ENCODE results near the gene SLC7A6OS. TPM values are rescaled to one million over a fixed set of nuclear protein-coding genes. Genes with fewer than 3 reads are reported as not detected.

SLC7A6OS gene
- polyA plus RNA-seq, 3 donors, result 9.3 to 10.5 (median 9.7) TPM

- Histone ChIP-seq H2AFZ (ENCODE audit: insufficient read depth, low read depth, low read length, poor library complexity, severe bottlenecking) (no peak overlapping the region), H3K27ac (ENCODE audit: low read depth in 1 of 2, low read length in 2 of 2) (no peak overlapping the region), H3K9ac (ENCODE audit: insufficient read depth, low read length, poor library complexity, severe bottlenecking) (no peak overlapping the region), H3K79me2 (ENCODE audit: insufficient read depth, low read length) (no peaks in the 10 kb centered on the region), H3K9me3 (replicated peaks in 1 of 2; ENCODE audit: control insufficient read depth in 1 of 2, insufficient read depth in 1 of 2, low read length in 2 of 2) (no peaks in the 10 kb centered on the region), H3K4me3 (replicated peaks in 1 of 3; ENCODE audit: low read depth in 2 of 3, low read length in 3 of 3) (no peak overlapping the region), H3K27me3 (ENCODE audit: control insufficient read depth in 2 of 2, insufficient read depth in 2 of 2, low read length in 2 of 2) (no peaks in the 10 kb centered on the region), H3K36me3 (replicated peaks in 1 of 2; ENCODE audit: control insufficient read depth in 1 of 2, insufficient read depth in 2 of 2, low read length in 2 of 2) (peaks cover 30 to 53% of the 10 kb centered on the region in 2 donors), H4K20me1 (ENCODE audit: insufficient read depth, low read length) (no peaks in the 10 kb centered on the region), H3K4me2 (replicated peaks; ENCODE audit: extremely low read depth, low read length, poor library complexity, severe bottlenecking) (no peak overlapping the region), H3K4me1 (ENCODE audit: control insufficient read depth in 1 of 2, insufficient read depth in 2 of 2, low read length in 2 of 2) (peaks cover 29 to 31% of the 10 kb centered on the region in 2 donors)
- DNase-seq, result no peak
- WGBS (ENCODE audit: insufficient coverage), result 95% methylated on average over 4 of the region's 5 CpGs
- Mint-ChIP-seq H3K36me3 (peaks cover 39 to 46% of the 10 kb centered on the region in 2 donors), H3K4me1 (peaks cover 27% of the 10 kb centered on the region), H3K4me3 (no peak overlapping the region), H3K27me3 (ENCODE audit: low read depth in 3 of 3) (peaks cover 0 to 2% (median 0%) of the 10 kb centered on the region in 3 donors), H3K27ac (peak overlapping the region in 1 of 7 donors; percentile 51), H3K9me3 (no peaks in the 10 kb centered on the region)
- TF ChIP-seq CTCF (IDR thresholded peaks at IDR 0.05), result no peak
- intact Hi-C loops (cut with micrococcal nuclease), result no loop called here
Measured at GRCh38 chr16:68335175-68335574, 24.4 kb upstream of the SLC7A6OS start.

- Mint-ChIP-seq H3K4me3 (peak overlapping the region in 1 of 2 donors; percentile 50), H3K27me3 (ENCODE audit: low read depth in 3 of 3) (peaks cover 0 to 3% (median 0%) of the 10 kb centered on the region in 3 donors), H3K9me3 (no peaks in the 10 kb centered on the region), H3K36me3 (peaks cover 19 to 26% of the 10 kb centered on the region in 2 donors), H3K27ac (peak overlapping the region; percentile 3 to 86 (median 79)), H3K4me1 (peaks cover 29% of the 10 kb centered on the region)
- Histone ChIP-seq H3K4me3 (replicated peaks in 1 of 3; ENCODE audit: low read depth in 2 of 3, low read length in 3 of 3) (peak overlapping the region in 1 of 3 experiments; percentile 5), H2AFZ (ENCODE audit: insufficient read depth, low read depth, low read length, poor library complexity, severe bottlenecking) (peak overlapping the region; percentile 15), H3K79me2 (ENCODE audit: insufficient read depth, low read length) (no peaks in the 10 kb centered on the region), H3K4me2 (replicated peaks; ENCODE audit: extremely low read depth, low read length, poor library complexity, severe bottlenecking) (peak overlapping the region; percentile 44), H3K27me3 (ENCODE audit: control insufficient read depth in 2 of 2, insufficient read depth in 2 of 2, low read length in 2 of 2) (no peaks in the 10 kb centered on the region), H3K9me3 (replicated peaks in 1 of 2; ENCODE audit: control insufficient read depth in 1 of 2, insufficient read depth in 1 of 2, low read length in 2 of 2) (no peaks in the 10 kb centered on the region), H3K9ac (ENCODE audit: insufficient read depth, low read length, poor library complexity, severe bottlenecking) (peak overlapping the region; percentile 5), H3K27ac (ENCODE audit: low read depth in 1 of 2, low read length in 2 of 2) (peak overlapping the region; percentile 12 to 48), H3K4me1 (ENCODE audit: control insufficient read depth in 1 of 2, insufficient read depth in 2 of 2, low read length in 2 of 2) (peaks cover 29 to 31% of the 10 kb centered on the region in 2 donors), H3K36me3 (replicated peaks in 1 of 2; ENCODE audit: control insufficient read depth in 1 of 2, insufficient read depth in 2 of 2, low read length in 2 of 2) (peaks cover 5 to 36% of the 10 kb centered on the region in 2 donors), H4K20me1 (ENCODE audit: insufficient read depth, low read length) (no peaks in the 10 kb centered on the region)
- DNase-seq, result peak; percentile 49 to 56 (median 56)
- 10% methylated on average over 2 of the region's 7 CpGs for WGBS (ENCODE audit: insufficient coverage)
- no peak for TF ChIP-seq CTCF (IDR thresholded peaks at IDR 0.05)
- intact Hi-C loops (cut with micrococcal nuclease), result no loop called here
Measured at GRCh38 chr16:68332411-68333121, 21.8 kb upstream of the SLC7A6OS start.
